Stomach (tissue), 9 donors: Measurements from ENCODE around the gene SNF8. TPM values are rescaled to one million over a fixed set of nuclear protein-coding genes. Genes with fewer than 3 reads are reported as not detected.

ENCODE experiments used
- DNase-seq, 2 donors: peaks; one replicate each; pipeline versions ENCODE4 v3.0.0 to v3.0.0-alpha.2; 2013 to 2019
- H3K27ac ChIP-seq, 5 donors: fragments of 200-600 bp in 4 of 5; sonication (generic) in 4 of 5; one replicate each; pipeline ENCODE4 v1.5.1; 2013 to 2019; ENCODE audit warnings: mild to moderate bottlenecking in 1 of 5, moderate library complexity in 1 of 5
- H3K27me3 ChIP-seq, 3 donors: fragments of 200-600 bp; sonication (generic); one replicate each; pipeline ENCODE4 v1.5.1; 2017 to 2019; ENCODE audit warnings: mixed run types in 1 of 3
- H3K36me3 ChIP-seq, 4 donors: fragments of 200-600 bp; sonication (generic); 1 replicate in 3 of 4; 2 replicates in 1 of 4; pipeline ENCODE4 v1.5.1; 2016 to 2019
- H3K4me1 ChIP-seq, 4 donors: fragments of 200-600 bp; sonication (generic); one replicate each; pipeline ENCODE4 v1.5.1; 2016 to 2019
- H3K4me3 ChIP-seq, 4 donors: fragments of 200-600 bp; sonication (generic) in 3 of 4; one replicate each; pipeline ENCODE4 v1.5.1; 2016 to 2019; ENCODE audit warnings: mild to moderate bottlenecking in 1 of 4
- H3K9me3 ChIP-seq, 4 donors: fragments of 200-600 bp; sonication (generic); one replicate each; pipeline ENCODE4 v1.5.1; 2016 to 2019
- EP300 ChIP-seq: sonication (generic); formaldehyde crosslinking; IDR thresholded peaks from one replicate; pipeline ENCODE4 v1.6.1; 2017; ENCODE audit warnings: antibody characterized with exemption
- POLR2A ChIP-seq, 4 donors: fragments of 450-650 bp; IDR thresholded peaks; one replicate each; pipeline ENCODE4 v1.6.1; 2016; ENCODE audit warnings: antibody characterized with exemption in 4 of 4, control low read depth in 2 of 4, mild to moderate bottlenecking in 1 of 4, moderate library complexity in 1 of 4
- POLR2AphosphoS5 ChIP-seq, 3 donors: sonication (generic); formaldehyde crosslinking; IDR thresholded peaks; one replicate each; pipeline ENCODE4 v1.6.1; 2016; ENCODE audit warnings: antibody characterized with exemption in 3 of 3
- WGBS, 5 donors: extraction: QIAGEN DNeasy Blood & Tissue Kit in 3 of 5; methylation state at CpG; one replicate each; pipeline versions ENCODE4 v1.1.5 to v1.1.7; 2013 to 2018; 5-methylcytosine and 5-hydroxymethylcytosine counted together
- intact Hi-C: fragments of 100-400 bp; cut with DNase I; formaldehyde crosslinking; loops from one replicate; pipeline ENCODE4 v1.15.1; 2023; ENCODE audit warnings: low total_unique reads
- polyA plus RNA-seq, 3 donors: library from polyadenylated mRNA; stranded (reverse); fragments of 200-250 nt; gene quantifications; one replicate each; pipeline ENCODE4 v1.2.3, GENCODE V29; 2013
- total RNA-seq, 5 donors: library from RNA; depleted of rRNA; stranded (reverse); fragments of >200 nt; gene quantifications; one replicate each; pipeline versions ENCODE4 v1.1.0 to v1.2.3, GENCODE V29; 2014 to 2016
- TF ChIP-seq, protein P1 (sequence below), 7 experiments: fragments of 450-650 bp in 4 of 7; fragments of 200-600 bp in 3 of 7; sonication (generic) in 3 of 7; IDR thresholded peaks; one replicate each; pipeline ENCODE4 v1.5.1; 2016 to 2019; ENCODE audit warnings: antibody characterized with exemption in 7 of 7, control low read depth in 2 of 7, mild to moderate bottlenecking in 1 of 7
- donor health status: healthy with polysubstance abuse.
- donor health status: Bipolar disorder and iron deficiency.
- donor health status: healthy.

The SNF8 gene
- total and polyA plus RNA-seq, 8 donors = 18.7 to 160 (median 50.9) TPM

DNA sequence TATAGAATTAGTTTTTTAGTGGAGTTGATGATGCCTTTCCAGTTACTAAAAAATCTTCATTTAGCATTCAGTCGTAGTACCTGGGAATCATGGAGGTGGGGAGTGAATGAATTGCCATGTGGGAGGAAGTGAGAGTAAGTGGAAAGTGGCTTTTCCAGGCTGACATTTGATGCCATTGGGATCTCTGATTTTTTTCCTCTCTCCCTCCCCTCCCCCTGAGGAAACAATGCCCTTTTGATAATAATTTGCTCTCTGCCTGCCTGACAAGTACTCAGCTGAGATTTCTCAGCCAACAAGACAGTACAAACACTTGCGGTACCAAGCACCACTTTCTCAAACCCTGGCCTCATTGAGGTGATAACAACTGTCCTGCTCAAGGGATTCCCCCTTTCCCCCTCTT, 34.3 kb downstream of the SNF8 start:
- H3K27me3 ChIP-seq = no peaks in the 10 kb centered on the region
- peaks cover 23 to 67% (median 52%) of the 10 kb centered on the region in 4 donors for H3K4me1 ChIP-seq
- no peaks in the 10 kb centered on the region for H3K9me3 ChIP-seq
- peaks cover 9 to 49% (median 47%) of the 10 kb centered on the region in 4 donors for H3K36me3 ChIP-seq
- DNase-seq = no peak
- intact Hi-C loops = no loop called here
- H3K27ac ChIP-seq = peak overlapping the region in 2 of 5 donors; percentile 92 to 99
- 28 to 45% (median 43%) methylated on average over 2 of the region's 2 CpGs for WGBS, 5 donors
- H3K4me3 ChIP-seq = peak overlapping the region in 2 of 4 donors; percentile 85 to 88
- TF ChIP-seq POLR2AphosphoS5 (IDR thresholded peaks at IDR 0.05) (no peak), EP300 (no peak), POLR2A (IDR thresholded peaks at IDR 0.05) (no peak)
- TF ChIP-seq, protein P1, sequence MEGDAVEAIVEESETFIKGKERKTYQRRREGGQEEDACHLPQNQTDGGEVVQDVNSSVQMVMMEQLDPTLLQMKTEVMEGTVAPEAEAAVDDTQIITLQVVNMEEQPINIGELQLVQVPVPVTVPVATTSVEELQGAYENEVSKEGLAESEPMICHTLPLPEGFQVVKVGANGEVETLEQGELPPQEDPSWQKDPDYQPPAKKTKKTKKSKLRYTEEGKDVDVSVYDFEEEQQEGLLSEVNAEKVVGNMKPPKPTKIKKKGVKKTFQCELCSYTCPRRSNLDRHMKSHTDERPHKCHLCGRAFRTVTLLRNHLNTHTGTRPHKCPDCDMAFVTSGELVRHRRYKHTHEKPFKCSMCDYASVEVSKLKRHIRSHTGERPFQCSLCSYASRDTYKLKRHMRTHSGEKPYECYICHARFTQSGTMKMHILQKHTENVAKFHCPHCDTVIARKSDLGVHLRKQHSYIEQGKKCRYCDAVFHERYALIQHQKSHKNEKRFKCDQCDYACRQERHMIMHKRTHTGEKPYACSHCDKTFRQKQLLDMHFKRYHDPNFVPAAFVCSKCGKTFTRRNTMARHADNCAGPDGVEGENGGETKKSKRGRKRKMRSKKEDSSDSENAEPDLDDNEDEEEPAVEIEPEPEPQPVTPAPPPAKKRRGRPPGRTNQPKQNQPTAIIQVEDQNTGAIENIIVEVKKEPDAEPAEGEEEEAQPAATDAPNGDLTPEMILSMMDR (IDR thresholded peaks at IDR 0.05) = no peak

DNA sequence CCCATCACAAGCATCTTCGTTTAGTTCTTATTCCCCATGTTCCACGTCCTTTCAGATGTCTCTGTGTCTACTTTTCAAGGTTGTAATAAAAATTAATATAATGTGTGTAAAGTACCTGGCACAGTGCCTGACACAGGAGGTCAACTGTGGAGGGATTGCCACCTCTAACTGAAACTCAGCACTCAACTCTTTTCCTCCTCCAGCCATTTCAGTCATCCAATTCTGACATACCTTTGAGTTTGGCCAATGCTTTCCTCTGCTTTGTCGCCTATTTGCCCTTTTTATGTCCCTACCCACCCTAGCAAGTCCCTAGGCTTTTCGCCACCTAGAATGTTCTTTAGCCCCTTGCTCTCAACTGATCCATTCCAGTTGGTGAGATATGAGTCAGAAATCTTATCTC, 34.9 kb downstream of the SNF8 start:
- Histone ChIP-seq H3K9me3 (no peaks in the 10 kb centered on the region), H3K4me1 (peaks cover 23 to 61% (median 46%) of the 10 kb centered on the region in 4 donors), H3K36me3 (peaks cover 9 to 44% (median 43%) of the 10 kb centered on the region in 4 donors), H3K27me3 (no peaks in the 10 kb centered on the region), H3K4me3 (peak overlapping the region; percentile 85 to 96 (median 90)), H3K27ac (peak overlapping the region in 4 of 5 donors; percentile 92 to 99 (median 93))
- DNase-seq = no peak
- WGBS, 5 donors = 40 to 53% (median 48%) methylated on average over 4 of the region's 4 CpGs
- intact Hi-C loops = no loop called here
- TF ChIP-seq, protein P1 (IDR thresholded peaks at IDR 0.05) = no peak
- no peak for TF ChIP-seq EP300
- TF ChIP-seq POLR2A (IDR thresholded peaks at IDR 0.05) = no peak
- no peak for TF ChIP-seq POLR2AphosphoS5 (IDR thresholded peaks at IDR 0.05)

DNA sequence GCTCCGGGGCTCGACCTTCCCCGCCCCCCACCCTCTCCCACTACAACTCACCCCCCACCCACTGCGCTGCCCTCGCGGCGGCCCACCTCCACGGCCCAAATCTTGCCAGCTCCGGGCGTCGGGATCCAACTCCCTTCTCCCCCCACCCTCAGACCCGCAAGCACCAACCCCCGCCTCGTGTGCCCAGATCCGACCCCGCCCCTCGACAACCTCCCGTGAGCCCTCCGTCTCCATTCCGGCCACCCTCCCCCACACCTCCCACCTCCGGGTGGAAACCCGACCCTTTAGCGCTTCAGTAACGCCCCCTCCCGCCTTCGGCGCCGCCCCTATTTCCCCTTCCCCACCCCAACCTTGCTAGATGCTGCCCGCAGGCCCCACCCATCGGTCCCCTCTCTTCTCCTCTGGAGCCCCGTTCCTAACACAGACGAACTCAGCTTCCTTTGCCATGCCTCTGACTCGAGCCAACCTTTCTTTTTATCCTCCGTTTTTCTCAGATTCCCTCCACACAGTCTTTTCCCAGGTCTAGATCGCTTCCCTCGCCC, 35.7 kb downstream of the SNF8 start:
- H3K4me3 ChIP-seq = peak overlapping the region; percentile 85 to 96 (median 90)
- no peaks in the 10 kb centered on the region for H3K9me3 ChIP-seq
- peak; percentile 75 to 96 for DNase-seq
- peaks cover 9 to 36% (median 34%) of the 10 kb centered on the region in 4 donors for H3K36me3 ChIP-seq
- TF ChIP-seq POLR2A (IDR thresholded peaks at IDR 0.05) = no peak
- TF ChIP-seq, protein P1 (IDR thresholded peaks at IDR 0.05) = no peak
- no peak for TF ChIP-seq EP300
- no peak for TF ChIP-seq POLR2AphosphoS5 (IDR thresholded peaks at IDR 0.05)
- 1 to 2% (median 1%) methylated on average over 20 to 36 of the region's 36 CpGs for WGBS, 5 donors
- intact Hi-C loops = no loop called here
- peak overlapping the region; percentile 92 to 99 (median 93) for H3K27ac ChIP-seq
- H3K4me1 ChIP-seq = peaks cover 23 to 53% (median 43%) of the 10 kb centered on the region in 4 donors
- H3K27me3 ChIP-seq = no peaks in the 10 kb centered on the region

DNA sequence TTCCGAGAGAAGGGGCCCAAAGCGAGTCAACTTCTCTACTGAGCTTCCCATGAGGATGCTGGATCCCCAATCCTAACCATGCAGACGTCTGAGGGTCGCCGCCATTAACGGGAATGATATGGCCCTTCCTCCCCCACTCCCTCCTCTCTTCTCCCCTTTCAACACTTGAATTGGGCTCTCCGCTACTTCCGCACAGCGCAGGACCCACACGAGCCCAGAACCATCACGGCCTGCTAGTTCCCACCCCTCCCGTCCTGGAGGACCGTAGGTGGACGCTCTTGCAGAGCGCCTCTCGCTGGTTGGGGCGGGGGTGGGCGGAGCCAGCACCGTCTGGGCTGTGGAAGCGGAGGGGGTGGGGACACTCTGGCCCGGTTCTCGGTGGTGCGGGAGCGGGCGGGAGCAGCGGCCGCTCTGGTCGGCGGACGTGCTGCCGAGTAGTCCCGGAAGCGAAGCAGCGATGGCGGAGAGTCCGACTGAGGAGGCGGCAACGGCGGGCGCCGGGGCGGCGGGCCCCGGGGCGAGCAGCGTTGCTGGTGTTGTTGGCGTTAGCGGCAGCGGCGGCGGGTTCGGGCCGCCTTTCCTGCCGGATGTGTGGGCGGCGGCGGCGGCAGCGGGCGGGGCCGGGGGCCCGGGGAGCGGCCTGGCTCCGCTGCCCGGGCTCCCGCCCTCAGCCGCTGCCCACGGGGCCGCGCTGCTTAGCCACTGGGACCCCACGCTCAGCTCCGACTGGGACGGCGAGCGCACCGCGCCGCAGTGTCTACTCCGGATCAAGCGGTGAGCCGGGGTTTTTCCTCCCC, 36.4 kb downstream of the SNF8 start, which contains the start of gene UBE2Z:
Gene UBE2Z, plus strand, starts transcription at position 361 of the 797 bp plus-strand sequence. Its CDS starts 97 bp downstream, at position 458.
- Histone ChIP-seq H3K27me3 (no peaks in the 10 kb centered on the region), H3K9me3 (no peaks in the 10 kb centered on the region), H3K4me1 (peaks cover 23 to 49% (median 40%) of the 10 kb centered on the region in 4 donors), H3K4me3 (peak within 1 kb of the TSS; percentile 85 to 96 (median 90)), H3K27ac (peak within 1 kb of the TSS; percentile 92 to 99 (median 93)), H3K36me3 (peaks cover 9 to 30% (median 27%) of the 10 kb centered on the region in 4 donors)
- peak; percentile 94 to 99 for DNase-seq
- TF ChIP-seq POLR2A (IDR thresholded peaks at IDR 0.05) = peak in 2 of 4 donors; percentile 48 to 89
- no peak for TF ChIP-seq EP300
- peak; percentile 75 to 98 (median 95) for TF ChIP-seq POLR2AphosphoS5 (IDR thresholded peaks at IDR 0.05)
- TF ChIP-seq, protein P1 (IDR thresholded peaks at IDR 0.05) = peak in 2 of 7 experiments; percentile 5 to 25
- intact Hi-C loops = no loop called here
- WGBS, 5 donors = 0 to 2% (median 0%) methylated on average over 21 to 81 of the region's 81 CpGs
